HEK293T (cell line): Measurements from ENCODE around the gene EME1.

Experiments
- CTCF ChIA-PET: fragments of 350-600 bp; formaldehyde crosslinking; extraction: SDS; loops from one replicate; lab custom pipeline; 2021; ENCODE audit warnings: antibody characterized with exemption, inconsistent platforms; lab: Yijun Ruan, JAX
- POLR2A ChIA-PET: fragments of 350-600 bp; formaldehyde crosslinking; extraction: SDS; loops from one replicate; lab custom pipeline; 2020; ENCODE audit warnings: antibody characterized with exemption, inconsistent platforms; lab: Yijun Ruan, JAX
- DNase-seq: peaks from one replicate; pipeline ENCODE4 v3.0.0; 2012; ENCODE audit warnings: mixed read lengths; ENCODE audit errors: extremely low spot score
- ARNT ChIP-seq: fragments of 450-650 bp; IDR thresholded peaks from 2 replicates; pipeline ENCODE4 v1.6.1; 2017; ENCODE audit warnings: mild to moderate bottlenecking
- BHLHE40 ChIP-seq: fragments of 450-650 bp; IDR thresholded peaks from 2 replicates; pipeline ENCODE4 v1.6.1; 2016; ENCODE audit warnings: mild to moderate bottlenecking, moderate library complexity, borderline replicate concordance
- CTBP1 ChIP-seq: fragments of 450-650 bp; IDR thresholded peaks from 2 replicates; pipeline ENCODE4 v1.6.1; 2016; ENCODE audit warnings: borderline replicate concordance
- ELF4 ChIP-seq: fragments of 450-650 bp; IDR thresholded peaks from 2 replicates; pipeline ENCODE4 v1.6.1; 2017; ENCODE audit warnings: antibody characterized with exemption
- FOXA1 ChIP-seq: fragments of 450-650 bp; IDR thresholded peaks from 2 replicates; pipeline ENCODE4 v1.6.1; 2016; ENCODE audit warnings: mild to moderate bottlenecking
- FOXK2 ChIP-seq: fragments of 450-650 bp; IDR thresholded peaks from 2 replicates; pipeline ENCODE4 v1.6.1; 2016; ENCODE audit warnings: mild to moderate bottlenecking
- FOXM1 ChIP-seq: fragments of 450-650 bp; IDR thresholded peaks from 2 replicates; pipeline ENCODE4 v1.6.1; 2017; ENCODE audit warnings: mild to moderate bottlenecking, borderline replicate concordance
- HDGF ChIP-seq: fragments of 450-650 bp; IDR thresholded peaks from 2 replicates; pipeline ENCODE4 v1.6.1; 2017; ENCODE audit warnings: antibody characterized with exemption, borderline replicate concordance
- L3MBTL2 ChIP-seq: fragments of 450-650 bp; conservative IDR thresholded peaks from 2 replicates; pipeline ENCODE4 v1.6.1; 2016; ENCODE audit warnings: mild to moderate bottlenecking
- LEF1 ChIP-seq: fragments of 450-650 bp; IDR thresholded peaks from 2 replicates; pipeline ENCODE4 v1.6.1; 2017; ENCODE audit warnings: mild to moderate bottlenecking, borderline replicate concordance
- NFRKB ChIP-seq: fragments of 450-650 bp; IDR thresholded peaks from 2 replicates; pipeline ENCODE4 v1.6.1; 2016; ENCODE audit warnings: mild to moderate bottlenecking, moderate library complexity
- SP1 ChIP-seq: fragments of 450-650 bp; IDR thresholded peaks from 2 replicates; pipeline ENCODE4 v1.6.1; 2017
- SUZ12 ChIP-seq: fragments of 450-650 bp; IDR thresholded peaks from 2 replicates; pipeline ENCODE4 v1.6.1; 2016; ENCODE audit warnings: mild to moderate bottlenecking
- TARDBP ChIP-seq: fragments of 450-650 bp; IDR thresholded peaks from 2 replicates; pipeline ENCODE4 v1.6.1; 2016
- ZNF384 ChIP-seq: fragments of 450-650 bp; IDR thresholded peaks from 2 replicates; pipeline ENCODE4 v1.6.1; 2016
- TF ChIP-seq, protein P1 (sequence below): fragments of 450-650 bp; IDR thresholded peaks from 2 replicates; pipeline ENCODE4 v1.6.1; 2016

EME1 gene

DNA sequence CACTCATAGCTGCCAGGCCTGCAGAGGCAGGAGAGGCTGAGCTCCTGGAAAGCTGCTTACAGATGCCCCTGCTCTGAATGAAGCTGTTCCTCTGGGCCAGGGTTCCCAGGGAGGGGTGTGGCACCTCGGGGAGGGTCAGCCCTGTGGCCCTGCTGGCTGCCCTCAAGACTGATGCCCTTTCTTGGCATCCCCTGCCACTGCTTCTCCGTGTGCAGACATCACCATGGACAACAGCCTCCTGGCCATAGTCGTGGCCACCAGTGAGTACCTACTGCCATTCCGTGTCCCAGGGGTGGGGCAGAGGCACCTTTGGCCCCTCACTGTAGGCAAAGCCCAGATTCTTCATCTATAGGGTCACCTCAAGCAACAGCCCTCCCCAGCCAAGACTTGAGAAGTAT is 9.0 kb upstream of the EME1 start:
- CTCF ChIA-PET, result interaction anchor here (1.0 kb wide), 1 partner anchor 32 kb away, joined by 3 read pairs; no protein-coding TSS in a partner anchor
- DNase-seq, result no peak
- POLR2A ChIA-PET, result interaction anchor here (1.3 to 3.7 kb wide), 3 partner anchors 8 to 33 kb away, joined by 3 to 17 read pairs (median 15); partner anchors contain the start of genes EME1, LRRC59 and MRPL27
- no peak for TF ChIP-seq ZNF384
- no peak for TF ChIP-seq NFRKB
- no peak for TF ChIP-seq LEF1
- no peak for TF ChIP-seq SUZ12
- no peak for TF ChIP-seq TARDBP
- TF ChIP-seq FOXK2, result no peak
- TF ChIP-seq FOXM1, result no peak
- no peak for TF ChIP-seq ARNT
- no peak for TF ChIP-seq L3MBTL2
- TF ChIP-seq BHLHE40, result no peak
- no peak for TF ChIP-seq ELF4
- TF ChIP-seq, protein P1, sequence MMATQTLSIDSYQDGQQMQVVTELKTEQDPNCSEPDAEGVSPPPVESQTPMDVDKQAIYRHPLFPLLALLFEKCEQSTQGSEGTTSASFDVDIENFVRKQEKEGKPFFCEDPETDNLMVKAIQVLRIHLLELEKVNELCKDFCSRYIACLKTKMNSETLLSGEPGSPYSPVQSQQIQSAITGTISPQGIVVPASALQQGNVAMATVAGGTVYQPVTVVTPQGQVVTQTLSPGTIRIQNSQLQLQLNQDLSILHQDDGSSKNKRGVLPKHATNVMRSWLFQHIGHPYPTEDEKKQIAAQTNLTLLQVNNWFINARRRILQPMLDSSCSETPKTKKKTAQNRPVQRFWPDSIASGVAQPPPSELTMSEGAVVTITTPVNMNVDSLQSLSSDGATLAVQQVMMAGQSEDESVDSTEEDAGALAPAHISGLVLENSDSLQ, result no peak
- TF ChIP-seq SP1, result no peak

DNA sequence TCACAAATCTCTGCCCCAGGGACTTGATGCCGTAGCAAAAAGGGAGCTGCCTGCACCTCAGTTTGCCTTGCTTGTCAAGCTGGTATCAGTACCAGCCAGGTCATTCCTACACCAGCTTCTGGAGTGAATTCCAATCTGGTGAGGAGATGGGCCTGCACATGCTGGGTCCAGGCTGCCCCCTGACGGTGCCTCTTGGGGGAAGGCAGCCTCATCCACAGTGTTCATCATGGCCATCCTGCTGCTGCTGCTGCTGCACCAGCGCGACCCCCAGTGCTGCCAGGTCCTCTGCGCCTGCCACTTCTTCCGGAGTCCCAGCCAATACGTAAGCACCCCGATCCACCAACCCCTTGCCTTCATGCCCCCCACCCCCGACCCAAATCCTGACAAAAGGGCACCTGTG is 8.3 kb upstream of the EME1 start:
- ChIA-PET CTCF (interaction anchor here (1.1 kb wide), 1 partner anchor 61 kb away, joined by 3 read pairs; no protein-coding TSS in a partner anchor), POLR2A (interaction anchor here (1.6 kb wide), 1 partner anchor 33 kb away, joined by 3 read pairs; the partner anchor contains the start of gene LRRC59)
- DNase-seq, result no peak
- no peak for TF ChIP-seq L3MBTL2
- TF ChIP-seq SP1, result no peak
- no peak for TF ChIP-seq NFRKB
- no peak for TF ChIP-seq ELF4
- no peak for TF ChIP-seq ARNT
- no peak for TF ChIP-seq LEF1
- no peak for TF ChIP-seq HDGF
- TF ChIP-seq FOXM1, result no peak
- no peak for TF ChIP-seq BHLHE40
- TF ChIP-seq, protein P1, result no peak
- TF ChIP-seq TARDBP, result no peak

DNA sequence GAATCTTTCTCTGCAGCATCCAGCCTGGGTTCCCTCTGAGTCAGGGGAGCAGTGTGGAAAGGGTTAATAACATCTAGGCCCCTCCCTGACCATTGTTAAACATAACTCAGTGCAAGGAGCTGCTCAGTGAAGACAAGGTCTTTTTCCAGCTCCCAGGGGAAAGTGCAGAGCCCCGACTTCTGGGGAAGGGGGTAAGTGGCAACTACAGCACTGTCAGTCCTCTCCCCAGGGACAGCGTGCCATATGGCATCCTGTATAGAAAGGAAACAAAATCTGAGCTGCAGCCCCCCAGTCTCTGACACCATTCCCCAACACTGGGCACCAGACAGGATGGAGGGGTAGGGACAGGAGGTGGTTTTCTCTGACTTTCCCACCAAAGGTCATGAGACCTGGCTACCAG is 7.9 kb upstream of the EME1 start:
- ChIA-PET CTCF (interaction anchor here (1.1 kb wide), 1 partner anchor 61 kb away, joined by 3 read pairs; no protein-coding TSS in a partner anchor), POLR2A (interaction anchor here (0.7 to 1.6 kb wide), 4 partner anchors 16 to 114 kb away, joined by 3 to 6 read pairs (median 3); partner anchors contain the start of genes ACSF2 and LRRC59)
- TF ChIP-seq TARDBP (no peak), ZNF384 (no peak), L3MBTL2 (no peak), HDGF (no peak), FOXK2 (no peak), BHLHE40 (no peak), SP1 (no peak)
- no peak for DNase-seq

DNA sequence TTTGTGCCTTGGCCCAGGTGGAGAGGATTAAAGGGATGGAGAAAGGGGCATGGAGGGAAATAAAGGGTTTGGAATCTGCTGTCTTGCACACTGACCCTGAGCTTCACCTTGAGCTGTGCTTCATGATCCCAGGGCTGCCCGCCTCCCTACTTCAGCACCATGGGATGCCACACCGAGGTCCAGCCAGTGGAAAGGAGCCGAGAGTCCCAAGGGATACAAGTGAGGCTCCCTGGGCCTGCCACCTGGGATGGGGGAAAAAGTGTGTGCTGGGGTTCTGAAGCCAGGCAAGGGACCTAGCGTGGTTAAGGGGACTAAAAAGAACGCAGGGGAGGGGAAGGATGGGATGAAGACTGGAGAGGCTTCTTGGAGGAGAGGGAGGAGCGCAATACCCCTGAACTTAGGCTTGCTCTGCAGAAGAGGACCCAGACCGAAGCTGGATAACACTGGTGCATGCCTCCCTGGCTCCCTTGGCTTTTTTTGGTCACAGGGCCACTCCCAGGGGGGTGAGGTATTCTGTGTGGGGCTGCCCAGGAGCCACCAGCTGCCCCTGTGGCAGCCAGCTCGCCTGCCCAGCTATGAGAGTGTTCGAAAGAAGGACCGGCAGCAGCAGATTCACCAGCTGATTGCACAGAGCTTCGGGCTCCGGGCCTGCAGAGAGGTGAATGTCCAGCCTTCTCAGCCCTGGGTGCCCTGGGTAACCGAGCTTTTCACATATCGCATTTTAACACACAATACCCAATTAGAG is 7.2 kb upstream of the EME1 start:
- no peak for DNase-seq
- POLR2A ChIA-PET, result interaction anchor here (0.7 to 1.6 kb wide), 4 partner anchors 17 to 114 kb away, joined by 3 to 6 read pairs (median 3); partner anchors contain the start of genes ACSF2 and LRRC59
- TF ChIP-seq ARNT (no peak), SUZ12 (no peak), LEF1 (no peak), FOXK2 (no peak), FOXA1 (no peak), CTBP1 (no peak), ELF4 (no peak), TARDBP (no peak), ZNF384 (no peak), L3MBTL2 (no peak), HDGF (no peak), BHLHE40 (no peak), FOXM1 (no peak)
- TF ChIP-seq, protein P1, result no peak
- CTCF ChIA-PET, result no interaction called here

DNA sequence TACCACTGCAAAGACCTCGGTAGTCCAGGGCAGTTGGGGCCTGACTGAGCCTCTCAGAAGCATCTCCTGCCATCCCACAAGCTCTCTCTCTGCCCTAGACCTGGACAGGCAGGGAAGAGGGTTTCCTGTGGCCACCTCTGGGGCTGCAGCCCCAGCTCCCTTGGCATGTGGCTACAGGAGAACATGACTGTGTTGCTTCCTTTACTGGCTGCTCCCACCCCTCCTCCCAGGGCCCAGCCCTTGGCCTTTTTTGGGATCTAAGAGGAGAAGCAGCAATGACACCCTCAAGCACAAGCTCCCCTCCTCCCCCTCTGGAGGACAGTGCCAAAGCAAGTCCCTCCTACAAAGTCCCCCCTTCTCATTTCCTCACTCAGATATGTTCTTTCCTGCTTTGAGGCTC is 5.6 kb upstream of the EME1 start:
- DNase-seq, result no peak
- ChIA-PET CTCF (no interaction called here), POLR2A (interaction anchor here (0.9 to 1.4 kb wide), 2 partner anchors 21 to 112 kb away, joined by 3 read pairs; no protein-coding TSS in a partner anchor)
- TF ChIP-seq SP1 (no peak), ARNT (no peak), TARDBP (no peak), FOXK2 (no peak)

DNA sequence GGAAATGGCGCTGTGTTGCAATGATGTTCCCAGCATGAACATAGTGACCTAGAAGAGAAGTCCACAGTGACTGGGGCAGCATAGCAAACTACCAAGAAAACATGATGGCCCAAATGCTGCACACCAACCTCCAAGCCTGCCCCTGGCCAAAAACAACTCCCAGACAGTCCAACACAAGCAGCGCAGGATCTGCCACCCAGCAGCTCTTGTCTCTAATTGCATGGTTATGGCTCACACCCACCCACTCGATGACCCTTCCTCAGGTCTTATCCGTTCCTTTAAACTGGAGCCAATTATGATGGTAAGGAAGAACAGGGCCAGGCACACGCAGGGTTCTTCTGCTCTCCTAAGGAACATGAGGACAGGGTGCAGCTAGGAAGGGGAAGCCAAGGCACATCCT is 3.0 kb upstream of the EME1 start:
- no peak for TF ChIP-seq FOXA1
- TF ChIP-seq, protein P1, result no peak
- no peak for DNase-seq
- CTCF ChIA-PET, result interaction anchor here (1.2 kb wide), 1 partner anchor 8 kb away, joined by 3 read pairs; no protein-coding TSS in a partner anchor
- POLR2A ChIA-PET, result no interaction called here
